SU-DHL-6 (cell line): Measurements from ENCODE around the gene TBC1D1.

Experiments used
- EZH2phosphoT487 ChIP-seq: fragments of 200-600 bp; sonication (generic), shearing (Covaris generic); conservative IDR thresholded peaks from 2 replicates; pipeline ENCODE4 v1.6.1; 2018; ENCODE audit warnings: mild to moderate bottlenecking, antibody characterized with exemption, low read length, moderate library complexity, mixed read lengths
- TF ChIP-seq, protein P1 (sequence below): fragments of 200-600 bp; sonication (generic); IDR thresholded peaks from one replicate; pipeline ENCODE4 v1.5.1; 2017; ENCODE audit warnings: antibody characterized with exemption, mild to moderate bottlenecking, low read length, moderate library complexity; ENCODE audit not compliant: insufficient read depth, poor library complexity, severe bottlenecking

GRCh38 chr4:37998226-37998625 lies 107.3 kb downstream of the TBC1D1 start:
- TF ChIP-seq, protein P1, sequence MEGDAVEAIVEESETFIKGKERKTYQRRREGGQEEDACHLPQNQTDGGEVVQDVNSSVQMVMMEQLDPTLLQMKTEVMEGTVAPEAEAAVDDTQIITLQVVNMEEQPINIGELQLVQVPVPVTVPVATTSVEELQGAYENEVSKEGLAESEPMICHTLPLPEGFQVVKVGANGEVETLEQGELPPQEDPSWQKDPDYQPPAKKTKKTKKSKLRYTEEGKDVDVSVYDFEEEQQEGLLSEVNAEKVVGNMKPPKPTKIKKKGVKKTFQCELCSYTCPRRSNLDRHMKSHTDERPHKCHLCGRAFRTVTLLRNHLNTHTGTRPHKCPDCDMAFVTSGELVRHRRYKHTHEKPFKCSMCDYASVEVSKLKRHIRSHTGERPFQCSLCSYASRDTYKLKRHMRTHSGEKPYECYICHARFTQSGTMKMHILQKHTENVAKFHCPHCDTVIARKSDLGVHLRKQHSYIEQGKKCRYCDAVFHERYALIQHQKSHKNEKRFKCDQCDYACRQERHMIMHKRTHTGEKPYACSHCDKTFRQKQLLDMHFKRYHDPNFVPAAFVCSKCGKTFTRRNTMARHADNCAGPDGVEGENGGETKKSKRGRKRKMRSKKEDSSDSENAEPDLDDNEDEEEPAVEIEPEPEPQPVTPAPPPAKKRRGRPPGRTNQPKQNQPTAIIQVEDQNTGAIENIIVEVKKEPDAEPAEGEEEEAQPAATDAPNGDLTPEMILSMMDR: no peak
- TF ChIP-seq EZH2phosphoT487: no peak
